Transverse colon (tissue), 4 donors: ENCODE measurements around the gene GKN1. TPM values are rescaled to one million over a fixed set of nuclear protein-coding genes. Genes with fewer than 3 reads are reported as not detected.

Experiments used
- DNase-seq: peaks from one replicate; pipeline ENCODE4 v3.0.0-alpha.2; 2019
- H3K27ac ChIP-seq, 4 donors: fragments of 200-600 bp; sonication (generic); 2 replicates each; pipeline ENCODE4 v1.5.1; 2016 to 2018; ENCODE audit warnings: inconsistent platforms in 4 of 4
- H3K27me3 ChIP-seq: fragments of 200-600 bp; sonication (generic); 2 replicates; pipeline ENCODE4 v1.5.1; 2017; ENCODE audit warnings: inconsistent platforms
- H3K36me3 ChIP-seq, 4 donors: fragments of 200-600 bp; sonication (generic); 2 replicates each; pipeline ENCODE4 v1.5.1; 2017 to 2019; ENCODE audit warnings: inconsistent platforms in 4 of 4
- H3K4me1 ChIP-seq, 4 donors: fragments of 200-600 bp; sonication (generic); 2 replicates each; pipeline ENCODE4 v1.5.1; 2017 to 2020; ENCODE audit warnings: inconsistent platforms in 4 of 4
- H3K4me3 ChIP-seq, 4 donors: fragments of 200-600 bp; sonication (generic); 1 replicate in 1 of 4; 2 replicates in 3 of 4; pipeline versions ENCODE4 v1.5.1 to v1.6.1; 2017 to 2019; ENCODE audit warnings: inconsistent platforms in 4 of 4
- H3K9me3 ChIP-seq, 2 donors: fragments of 200-600 bp; sonication (generic); 2 replicates each; pipeline ENCODE4 v1.5.1; 2017 to 2019; ENCODE audit warnings: inconsistent platforms in 2 of 2
- CTCF ChIP-seq, 5 experiments: fragments of 200-600 bp in 3 of 5; fragments of 450-650 bp in 2 of 5; sonication (generic) in 3 of 5; IDR thresholded peaks; 1 replicate in 2 of 5; 2 replicates in 3 of 5; pipeline ENCODE4 v1.5.1; 2016 to 2017; ENCODE audit warnings: antibody characterized with exemption in 5 of 5, inconsistent platforms in 3 of 5, mild to moderate bottlenecking in 2 of 5, moderate library complexity in 1 of 5
- EP300 ChIP-seq: sonication (generic); formaldehyde crosslinking; IDR thresholded peaks from one replicate; pipeline ENCODE4 v1.6.1; 2017; ENCODE audit warnings: antibody characterized with exemption, low read depth
- POLR2A ChIP-seq: fragments of 450-650 bp; IDR thresholded peaks from one replicate; pipeline ENCODE4 v1.6.1; 2016; ENCODE audit warnings: antibody characterized with exemption, mild to moderate bottlenecking, moderate library complexity
- POLR2AphosphoS5 ChIP-seq, 3 donors: sonication (generic); formaldehyde crosslinking; IDR thresholded peaks; one replicate each; pipeline ENCODE4 v1.6.1; 2016; ENCODE audit warnings: antibody characterized with exemption in 3 of 3
- WGBS, 2 donors: methylation state at CpG; one replicate each; pipeline ENCODE4 v1.1.5; 2018; ENCODE audit warnings: low coverage in 1 of 2; 5-methylcytosine and 5-hydroxymethylcytosine counted together
- in situ Hi-C, 4 donors: fragments of 200-750 bp; cut with MboI; loops; one replicate each; pipeline versions ENCODE4 v1.15.0 to v1.15.1; 2017; ENCODE audit warnings: low sequenced_read_pairs in 3 of 4, low pct_ligation_motif_present in 1 of 4, low pct_unique_long_range_greater_than_20kb in 1 of 4
- intact Hi-C: fragments of 100-400 bp; cut with DNase I; formaldehyde crosslinking; loops from one replicate; pipeline ENCODE4 v1.15.1; 2023; ENCODE audit warnings: low total_unique reads
- total RNA-seq, 4 donors: library from RNA; depleted of rRNA; stranded (reverse); fragments of >200 nt; gene quantifications; one replicate each; pipeline ENCODE4 v1.1.0, GENCODE V29; 2016

Gene GKN1
- total RNA-seq, 4 donors from 2014 or later: not detected

GRCh38 chr2:69017080-69017479 lies 42.6 kb downstream of the GKN1 start:
- WGBS, 2 donors: 59 to 76% methylated on average over 2 to 5 of the region's 5 CpGs
- in situ Hi-C loops: loop anchor here in 2 of 4 donors (10.0 kb wide), 1 partner anchor 288 kb away; no protein-coding TSS in a partner anchor
- no peaks in the 10 kb centered on the region for H3K36me3 ChIP-seq
- peaks cover 11 to 63% (median 25%) of the 10 kb centered on the region in 4 donors for H3K4me1 ChIP-seq
- peaks cover 45% of the 10 kb centered on the region for H3K27me3 ChIP-seq
- DNase-seq: no peak
- intact Hi-C loops: no loop called here
- H3K4me3 ChIP-seq: no peak overlapping the region
- no peaks in the 10 kb centered on the region for H3K9me3 ChIP-seq
- TF ChIP-seq POLR2AphosphoS5 (IDR thresholded peaks at IDR 0.05) (no peak), EP300 (no peak), POLR2A (no peak), CTCF (IDR thresholded peaks at IDR 0.05) (no peak)
- H3K27ac ChIP-seq: peak overlapping the region in 3 of 4 donors; percentile 12 to 50 (median 14)

GRCh38 chr2:69017835-69018234 lies 43.4 kb downstream of the GKN1 start:
- Histone ChIP-seq H3K36me3 (no peaks in the 10 kb centered on the region), H3K4me3 (no peak overlapping the region), H3K9me3 (no peaks in the 10 kb centered on the region), H3K27me3 (peaks cover 41% of the 10 kb centered on the region), H3K27ac (peak overlapping the region in 3 of 4 donors; percentile 12 to 50 (median 14)), H3K4me1 (peaks cover 11 to 60% (median 22%) of the 10 kb centered on the region in 4 donors)
- no peak for DNase-seq
- TF ChIP-seq CTCF (IDR thresholded peaks at IDR 0.05) (no peak), POLR2A (no peak), POLR2AphosphoS5 (IDR thresholded peaks at IDR 0.05) (no peak), EP300 (no peak)
- intact Hi-C loops (no loop called here), in situ Hi-C loops (loop anchor here in 2 of 4 donors (10.0 kb wide), 1 partner anchor 287 kb away; no protein-coding TSS in a partner anchor)
- 68 to 74% methylated on average over 3 of the region's 3 CpGs for WGBS, 2 donors

GRCh38 chr2:69018678-69019095 lies 44.3 kb downstream of the GKN1 start:
- DNase-seq: no peak
- H3K36me3 ChIP-seq: no peaks in the 10 kb centered on the region
- intact Hi-C loops: no loop called here
- peaks cover 11 to 54% (median 20%) of the 10 kb centered on the region in 4 donors for H3K4me1 ChIP-seq
- H3K9me3 ChIP-seq: no peaks in the 10 kb centered on the region
- in situ Hi-C loops: loop anchor here in 2 of 4 donors (10.0 kb wide), 1 partner anchor 286 kb away; no protein-coding TSS in a partner anchor
- TF ChIP-seq POLR2A: no peak
- TF ChIP-seq EP300: no peak
- TF ChIP-seq POLR2AphosphoS5 (IDR thresholded peaks at IDR 0.05): no peak
- TF ChIP-seq CTCF (IDR thresholded peaks at IDR 0.05): no peak
- peaks cover 32% of the 10 kb centered on the region for H3K27me3 ChIP-seq
- WGBS, 2 donors: 59 to 68% methylated on average over 2 to 4 of the region's 4 CpGs
- H3K4me3 ChIP-seq: no peak overlapping the region
- H3K27ac ChIP-seq: no peak overlapping the region

- Histone ChIP-seq H3K36me3 (no peaks in the 10 kb centered on the region), H3K9me3 (no peaks in the 10 kb centered on the region), H3K4me3 (no peak overlapping the region), H3K4me1 (peaks cover 11 to 42% (median 14%) of the 10 kb centered on the region in 4 donors), H3K27me3 (peaks cover 12% of the 10 kb centered on the region), H3K27ac (no peak overlapping the region)
- WGBS, 2 donors: 22 to 34% methylated on average over 6 to 8 of the region's 8 CpGs
- TF ChIP-seq CTCF (IDR thresholded peaks at IDR 0.05): no peak
- TF ChIP-seq EP300: no peak
- TF ChIP-seq POLR2A: no peak
- TF ChIP-seq POLR2AphosphoS5 (IDR thresholded peaks at IDR 0.05): no peak
- intact Hi-C loops (no loop called here), in situ Hi-C loops (loop anchor here in 1 of 4 donors (5.0 kb wide), 1 partner anchor 282 kb away; no protein-coding TSS in a partner anchor)
- no peak for DNase-seq
These were observed 46.3 kb downstream of the GKN1 start for GRCh38 chr2:69020496-69021426.
